GM19240 (cell line): ENCODE measurements around the gene RER1.

Experiments used
- DNase-seq: peaks from one replicate; pipeline ENCODE4 v3.0.0; 2011; ENCODE audit warnings: low spot score; ENCODE audit not compliant: insufficient read length

The RER1 gene

GRCh38 chr1:2444138-2444591 is 52.5 kb downstream of the RER1 start:
- no peak for DNase-seq

GRCh38 chr1:2445162-2445822 is 53.7 kb downstream of the RER1 start:
- no peak for DNase-seq

GRCh38 chr1:2445823-2446215 is 54.2 kb downstream of the RER1 start:
- no peak for DNase-seq

GRCh38 chr1:2446394-2446793 is 54.8 kb downstream of the RER1 start:
- DNase-seq = no peak

DNA sequence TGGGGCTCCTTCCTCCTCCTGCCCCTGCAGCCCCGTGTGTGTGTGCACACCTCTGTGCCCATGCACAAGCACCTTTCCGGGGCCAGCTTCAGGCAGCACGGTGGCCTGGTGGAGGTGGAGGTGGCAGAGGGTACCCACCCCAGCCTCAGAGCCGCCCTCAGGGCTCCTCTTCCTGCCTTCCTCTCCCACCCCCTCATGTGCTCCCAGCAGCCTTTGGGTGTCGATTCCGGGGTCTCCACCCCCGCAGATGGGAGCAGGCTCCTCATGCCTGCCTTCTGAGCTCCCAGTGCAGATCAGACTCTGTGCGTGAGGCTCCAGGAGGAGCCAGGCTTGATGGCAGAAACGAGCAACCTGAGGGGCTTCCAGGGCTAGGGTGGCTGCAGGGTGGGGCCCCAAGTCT is 55.2 kb downstream of the RER1 start:
- DNase-seq = no peak

GRCh38 chr1:2447276-2448097 is 55.8 kb downstream of the RER1 start:
- no peak for DNase-seq

GRCh38 chr1:2448098-2448445 is 56.4 kb downstream of the RER1 start:
- no peak for DNase-seq

GRCh38 chr1:2449636-2450454 is 58.2 kb downstream of the RER1 start:
- no peak for DNase-seq

DNA sequence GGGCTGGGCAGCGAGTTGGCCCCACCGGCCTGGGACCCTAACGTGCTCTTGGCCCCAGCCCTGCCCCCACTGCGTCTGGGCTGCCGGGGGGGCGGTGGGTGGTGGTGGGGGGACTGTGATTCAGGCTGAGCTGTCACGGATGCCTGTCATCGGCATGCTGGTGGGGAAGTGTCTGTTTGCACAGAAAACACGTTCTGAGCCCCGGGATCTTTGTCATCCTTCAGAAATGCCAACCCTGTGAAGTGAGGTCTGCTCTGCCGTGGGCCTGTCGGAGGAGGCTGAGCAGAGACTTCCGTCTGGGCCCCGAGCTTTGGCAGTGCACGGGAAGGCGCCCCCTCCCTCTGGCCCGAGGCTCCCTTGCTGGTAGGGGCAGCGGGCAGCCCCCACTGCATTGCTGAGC is 60.1 kb downstream of the RER1 start:
- DNase-seq = no peak

- no peak for DNase-seq
These were observed 60.7 kb downstream of the RER1 start for GRCh38 chr1:2452201-2452931.

DNA sequence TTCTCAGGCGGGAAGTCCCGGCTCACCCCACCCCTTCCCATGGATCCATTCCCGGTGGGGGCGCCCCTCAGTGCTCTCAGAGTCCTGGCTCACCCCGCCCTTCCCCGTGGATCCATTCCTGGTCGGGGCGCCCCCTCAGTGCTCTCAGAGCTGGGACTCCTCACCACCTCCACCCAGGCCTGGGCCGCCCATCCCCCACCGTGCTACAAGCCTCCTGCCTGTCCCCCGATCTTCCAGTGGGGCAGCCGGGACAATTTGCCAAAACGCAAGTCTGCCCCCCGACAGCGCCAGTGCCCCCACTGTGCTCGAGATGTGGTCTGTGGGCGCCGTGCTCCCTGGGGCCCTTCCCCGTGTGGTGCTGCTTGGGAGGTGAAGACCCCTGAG is 61.3 kb downstream of the RER1 start:
- DNase-seq = no peak

GRCh38 chr1:2454227-2454626 is 62.6 kb downstream of the RER1 start:
- DNase-seq = no peak
